GM18505 (cell line): ENCODE results near the gene USP2.

Experiments used
- ATAC-seq: cut with Tn5 transposase; IDR thresholded peaks from one replicate; pipeline ENCODE4 v1.9.1; 2021; ENCODE audit not compliant: unreplicated experiment
- POLR2A ChIP-seq: IDR thresholded peaks from 4 replicates; pipeline ENCODE4 v1.6.1; 2011; ENCODE audit warnings: borderline replicate concordance; ENCODE audit not compliant: insufficient read depth, insufficient read length; ENCODE audit errors: extremely low read depth

The USP2 gene

GRCh38 chr11:119369132-119369925, 12.2 kb downstream of the USP2 start:
- ATAC-seq = no peak
- no peak for TF ChIP-seq POLR2A

DNA sequence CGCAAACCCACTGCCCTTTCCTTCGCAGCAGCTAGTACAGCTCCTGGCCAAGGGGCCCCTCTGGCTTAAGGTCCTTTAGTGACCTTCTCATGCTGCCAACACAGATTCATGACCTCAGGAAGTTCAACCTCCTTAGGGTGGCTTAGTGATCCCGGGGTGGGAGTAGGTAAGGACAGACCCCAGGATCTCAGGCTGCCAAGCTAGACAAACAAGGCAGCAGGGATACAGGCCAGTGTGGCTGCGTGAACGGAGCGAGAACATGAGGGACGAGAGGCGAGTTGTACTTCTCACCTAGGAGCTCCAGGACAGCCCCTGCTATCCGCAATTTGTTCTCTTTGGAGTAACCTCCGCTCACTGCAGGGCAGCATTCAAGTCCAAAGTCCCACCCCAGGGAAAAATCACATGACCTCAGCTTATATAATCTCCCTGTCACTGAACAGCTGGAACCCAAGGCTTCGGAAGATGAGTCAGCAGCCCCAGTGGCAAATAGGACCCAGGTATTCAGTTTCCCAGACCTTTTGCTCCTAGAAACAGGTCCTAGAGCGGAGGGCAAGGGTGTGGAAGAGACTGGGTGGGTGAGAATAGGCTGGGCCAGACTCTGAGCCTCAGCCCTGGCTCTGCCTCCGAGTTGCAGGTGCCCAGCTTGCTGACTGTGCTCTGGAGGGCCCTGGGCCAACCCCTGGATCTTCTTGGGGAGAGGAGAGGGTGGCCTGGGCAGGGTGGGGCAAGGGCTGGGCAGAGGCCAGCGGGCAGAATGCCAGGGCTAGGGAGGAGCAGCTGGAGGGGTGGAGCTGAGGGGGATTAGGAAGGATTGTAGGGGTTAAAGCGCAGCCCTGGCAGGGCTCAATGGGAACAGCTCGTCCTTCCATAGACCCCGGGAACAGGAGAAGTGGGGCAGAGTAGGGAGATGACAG, 13.1 kb downstream of the USP2 start:
- no peak for TF ChIP-seq POLR2A
- no peak for ATAC-seq

DNA sequence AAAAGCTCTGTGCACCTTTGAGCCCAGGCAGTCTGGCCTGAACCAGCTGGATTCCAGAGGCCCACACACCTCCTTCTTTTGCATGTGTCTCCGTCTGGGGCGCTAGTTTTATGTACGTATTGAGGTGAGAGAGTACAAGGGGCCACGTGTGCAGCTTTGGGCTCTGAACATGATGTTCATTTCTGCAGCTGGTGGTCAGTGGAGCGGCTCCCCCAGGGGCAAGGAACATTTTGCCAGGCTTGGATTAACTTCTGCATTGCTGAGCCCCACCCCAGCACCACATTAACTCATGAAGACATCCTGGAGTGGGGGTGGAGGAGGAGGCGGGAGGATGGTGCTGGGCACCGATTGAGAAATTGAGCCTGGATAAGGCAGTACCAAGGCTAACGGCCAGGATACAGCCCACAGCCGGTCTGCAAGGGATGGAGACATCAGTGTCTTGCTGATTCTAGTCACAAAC, 13.8 kb downstream of the USP2 start:
- ATAC-seq = no peak
- no peak for TF ChIP-seq POLR2A

- TF ChIP-seq POLR2A = no peak
- ATAC-seq = no peak
These were observed 14.5 kb downstream of the USP2 start for GRCh38 chr11:119366690-119367620.

GRCh38 chr11:119365071-119365591, 16.4 kb downstream of the USP2 start:
- no peak for ATAC-seq
- no peak for TF ChIP-seq POLR2A

DNA sequence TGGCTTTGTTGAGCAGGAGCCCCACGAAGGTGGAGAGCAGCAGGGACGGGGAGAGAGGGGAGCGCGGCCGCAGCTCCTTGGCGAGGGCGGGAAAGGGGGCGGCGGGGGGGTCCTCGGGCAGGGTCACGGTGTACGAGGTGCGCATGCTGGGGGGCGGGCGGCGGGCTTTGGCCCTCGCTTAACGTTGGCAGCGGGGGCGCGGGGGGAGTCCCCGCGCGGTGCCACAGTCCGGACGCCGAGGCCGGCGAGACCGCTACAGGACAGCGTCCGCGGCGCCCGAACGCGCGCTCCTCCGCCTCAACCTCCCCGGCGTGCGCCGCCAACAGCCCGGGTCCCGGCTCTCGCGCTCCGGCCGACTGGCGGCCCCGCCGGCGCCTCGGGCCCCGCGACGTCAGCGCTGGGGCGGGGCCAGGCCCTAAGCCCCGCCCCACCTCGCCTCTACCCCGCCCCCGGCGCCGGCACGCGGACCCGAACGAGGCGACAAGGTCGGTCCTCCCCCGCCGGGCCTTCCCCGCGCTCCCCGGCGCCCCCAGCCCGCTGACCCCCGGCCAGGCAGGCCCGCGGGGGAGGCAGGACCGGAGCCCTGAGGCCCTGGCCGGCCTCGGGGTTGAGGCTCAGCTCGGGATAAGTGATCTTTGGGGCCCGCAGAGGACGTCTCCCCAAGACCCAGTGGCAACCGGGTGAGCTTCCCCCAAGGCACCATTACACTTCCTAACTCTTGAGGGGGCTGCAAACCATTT, 17.5 kb downstream of the USP2 start:
- no peak for TF ChIP-seq POLR2A
- no peak for ATAC-seq

DNA sequence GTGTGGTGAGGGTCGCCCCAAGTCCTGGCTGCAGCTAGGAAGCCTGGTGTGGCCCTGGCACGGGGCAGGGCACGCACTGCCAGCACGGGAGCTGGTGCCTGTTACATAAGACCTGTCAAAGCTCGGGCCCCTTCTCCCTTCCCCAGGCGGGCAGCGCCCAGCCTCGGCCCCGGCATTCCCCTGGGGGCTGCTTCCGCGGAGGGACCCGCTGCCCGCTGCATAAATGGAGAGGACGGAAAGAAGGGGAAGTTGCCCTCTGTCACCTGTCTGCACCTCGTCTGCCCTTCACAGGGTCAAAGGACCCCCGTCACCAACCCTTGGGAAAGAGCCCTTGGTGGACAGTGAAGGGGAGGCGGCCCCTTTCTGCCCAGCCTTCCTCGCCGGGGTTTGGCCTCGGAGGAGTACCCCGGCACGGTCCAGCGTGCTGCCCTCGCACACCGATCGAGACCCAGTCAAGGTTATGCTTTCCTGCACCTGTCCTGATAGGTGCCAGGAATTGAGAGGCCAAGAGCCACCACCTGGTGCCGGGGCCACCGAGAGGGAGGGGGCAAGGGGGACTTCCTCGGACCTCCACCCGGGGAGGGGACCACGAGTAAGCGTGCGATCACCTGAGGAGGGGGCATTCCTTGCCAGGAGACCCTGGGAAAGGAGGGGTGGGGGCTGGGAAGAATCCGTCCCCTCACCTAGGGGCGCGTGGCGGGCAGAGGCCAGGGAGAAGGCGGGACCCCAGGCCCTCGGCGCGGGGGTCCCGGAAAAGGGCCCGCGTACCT, 18.2 kb downstream of the USP2 start:
- no peak for ATAC-seq
- TF ChIP-seq POLR2A = no peak

DNA sequence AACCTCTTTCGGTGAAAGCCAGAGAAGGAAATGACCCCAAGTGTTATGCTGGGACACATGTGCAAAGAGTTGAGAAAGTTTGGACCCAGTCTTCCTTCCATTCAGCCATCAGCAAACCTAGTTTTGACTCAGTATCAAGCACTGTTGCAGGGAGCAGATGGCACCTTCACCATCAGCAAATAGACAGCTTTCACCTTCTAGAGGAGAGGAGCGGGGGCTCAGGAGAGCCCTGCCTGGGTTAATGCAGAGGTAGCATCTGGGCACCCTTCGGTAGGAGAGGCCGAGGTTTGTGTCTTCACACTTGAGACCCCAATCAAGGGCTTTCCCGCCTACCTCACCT, 18.8 kb downstream of the USP2 start:
- no peak for TF ChIP-seq POLR2A
- no peak for ATAC-seq

- no peak for TF ChIP-seq POLR2A
- no peak for ATAC-seq
These were observed 19.4 kb downstream of the USP2 start for GRCh38 chr11:119361941-119362725.

- no peak for TF ChIP-seq POLR2A
- ATAC-seq = no peak
These were observed 20.3 kb downstream of the USP2 start for GRCh38 chr11:119361056-119361787.
